GF-D8 (cell line): ENCODE measurements around the gene FOLR2.
"Not testable (repeated sequence)": the region's sequence is repeated elsewhere in the genome, so short reads cannot be mapped to it uniquely, and the experiment has no call there.

Experiments
- DNase-seq: peaks from one replicate; lab custom pipeline; 2025; lab: John Stamatoyannopoulos, UW

FOLR2 gene

DNA sequence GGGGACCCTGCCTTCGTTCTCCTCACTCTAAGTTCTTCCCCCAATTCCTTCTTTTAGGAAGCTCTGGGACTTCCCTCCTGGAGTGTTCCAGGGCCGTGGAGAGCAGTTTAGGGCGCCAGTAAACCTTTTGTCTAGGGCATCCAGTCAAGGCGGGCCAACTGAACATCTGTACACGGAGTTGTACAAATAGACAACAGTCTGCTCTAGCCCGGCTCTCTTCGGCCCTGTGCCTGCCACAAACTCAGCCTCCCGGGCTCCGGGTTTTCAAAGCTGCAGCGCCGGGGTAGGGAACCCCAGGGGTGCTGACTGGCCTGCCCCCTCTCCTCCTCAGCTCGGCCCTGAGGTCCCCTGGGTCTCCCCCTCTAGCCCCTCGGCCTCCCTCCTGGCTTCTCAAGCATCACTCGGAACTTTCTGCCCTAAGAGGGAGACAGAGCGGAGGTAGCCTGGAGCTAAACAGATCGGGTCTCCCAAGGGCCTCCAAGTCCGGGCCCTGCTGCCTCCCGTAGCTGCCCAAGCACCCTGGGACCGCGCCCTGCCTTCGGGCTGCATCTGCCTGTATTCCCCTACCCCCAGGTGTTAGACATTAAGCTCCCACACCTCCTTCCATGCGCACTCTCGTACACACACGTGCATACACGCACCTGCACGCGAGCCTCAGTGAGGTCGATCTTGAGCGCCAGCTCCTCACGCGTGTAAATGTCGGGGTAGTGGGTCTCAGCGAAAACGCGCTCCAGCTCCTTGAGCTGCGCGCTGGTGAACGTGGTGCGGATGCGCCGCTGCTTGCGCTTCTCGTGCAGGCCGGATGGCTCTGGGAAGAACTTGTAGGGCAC lies 24.1 kb downstream of the FOLR2 start:
- DNase-seq, result no peak

DNA sequence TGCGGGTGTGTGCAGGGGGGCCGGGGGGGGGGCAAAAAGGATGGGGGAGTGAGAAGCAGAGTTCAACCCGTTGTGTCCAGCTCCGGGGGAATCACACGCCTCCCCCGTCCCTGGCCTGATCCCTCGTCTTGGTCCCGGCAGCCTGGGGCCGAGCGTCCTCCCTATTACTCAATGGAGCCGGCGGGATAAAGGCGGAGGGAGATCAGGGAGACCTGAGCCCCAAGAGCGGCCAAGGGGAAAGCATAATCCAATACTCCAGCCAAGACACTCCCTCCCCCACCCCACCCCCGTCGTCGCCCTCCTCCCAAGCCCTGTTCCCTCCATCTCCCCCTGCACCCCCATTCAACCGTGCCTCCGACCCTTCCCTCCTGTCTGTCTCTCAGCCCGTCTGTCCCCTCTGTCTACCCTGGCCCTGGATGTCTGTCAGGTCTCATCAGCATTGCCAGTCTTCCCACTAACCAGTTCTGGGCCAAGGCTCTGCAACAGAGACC lies 24.7 kb downstream of the FOLR2 start:
- DNase-seq, result no peak

DNA sequence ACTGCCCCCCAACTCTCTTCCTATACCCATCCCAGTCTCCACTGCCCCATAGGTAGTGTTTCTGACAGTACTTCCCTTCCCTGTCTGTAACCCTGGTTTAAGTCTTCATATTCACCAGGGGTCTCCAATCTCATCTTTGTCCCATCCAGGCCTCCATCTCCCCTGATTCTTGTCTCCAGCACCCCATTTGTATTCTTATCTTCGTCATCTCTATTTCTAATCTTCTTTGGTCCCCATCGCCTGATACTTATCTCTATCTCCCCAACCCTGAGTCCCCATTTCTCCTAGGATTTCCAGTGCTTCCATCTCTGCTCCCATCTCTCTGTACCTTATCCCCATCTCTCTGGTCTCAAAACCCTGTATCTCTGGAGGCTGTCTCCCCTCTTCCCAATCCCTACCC lies 25.5 kb downstream of the FOLR2 start:
- no peak for DNase-seq

DNA sequence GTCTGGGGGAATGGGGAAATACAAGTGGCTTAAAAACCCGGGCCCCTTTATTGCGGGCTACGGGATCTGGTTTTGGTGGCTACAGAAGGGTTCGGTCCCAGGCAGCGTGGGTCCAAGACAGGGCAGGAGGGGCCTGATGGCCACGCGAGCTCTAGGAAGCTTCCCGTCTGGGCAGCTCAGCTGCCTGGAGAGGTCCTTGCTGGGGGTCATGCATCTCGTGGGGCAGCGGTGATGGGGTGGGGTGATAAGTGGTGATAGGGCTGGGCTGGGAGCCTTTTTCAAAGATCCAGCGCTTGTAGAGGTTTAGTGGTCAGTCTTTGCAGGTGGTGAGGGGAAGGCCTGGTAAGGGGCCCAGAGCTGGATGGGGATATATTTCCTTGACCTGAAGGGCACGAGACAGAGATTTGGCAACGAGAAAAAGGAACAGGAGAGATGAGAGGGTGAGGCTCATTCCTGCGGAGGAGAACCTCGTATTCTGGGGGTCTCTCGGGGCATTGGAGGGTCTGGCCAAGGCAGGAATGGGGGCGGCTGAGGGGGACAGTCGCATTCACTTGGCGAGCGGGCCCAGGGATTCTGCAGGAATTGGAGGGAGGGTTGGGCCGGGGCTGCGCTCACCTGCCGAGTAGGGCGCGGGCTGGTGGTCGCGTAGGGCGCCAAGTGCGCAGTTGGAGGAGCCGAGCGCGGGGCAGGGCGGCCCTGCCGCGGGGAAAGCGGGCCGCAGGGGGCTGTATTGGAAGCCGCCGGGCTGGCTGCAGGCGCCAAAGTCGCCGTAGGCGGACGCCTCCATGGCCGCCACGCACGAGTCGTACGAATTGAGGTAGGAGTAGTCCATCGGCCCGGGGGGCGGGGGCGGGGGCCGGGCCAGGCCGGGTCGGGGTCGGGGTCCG lies 26.8 kb downstream of the FOLR2 start:
- DNase-seq, result no peak

DNA sequence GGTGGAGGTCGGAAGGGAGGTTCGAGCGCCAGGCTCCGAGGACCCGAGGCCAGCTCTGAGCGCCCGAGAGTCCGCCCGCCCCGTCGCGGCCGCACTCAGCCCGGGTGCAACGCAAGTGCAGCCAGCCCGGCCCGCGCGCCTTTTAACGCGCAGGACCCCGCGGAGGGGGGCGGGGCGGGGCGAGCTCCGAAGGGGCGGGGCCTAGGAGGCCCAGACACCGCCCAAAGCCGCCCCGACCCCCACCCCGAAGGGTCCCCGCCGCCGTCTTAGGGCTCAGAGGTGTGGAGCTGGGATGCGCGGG lies 27.4 kb downstream of the FOLR2 start, which contains the start of gene PHOX2A:
Gene PHOX2A (minus strand): TSS at position 117 of the 301 bp plus-strand sequence. CDS start 172 bp downstream, outside the sequence.
- no peak for DNase-seq

DNA sequence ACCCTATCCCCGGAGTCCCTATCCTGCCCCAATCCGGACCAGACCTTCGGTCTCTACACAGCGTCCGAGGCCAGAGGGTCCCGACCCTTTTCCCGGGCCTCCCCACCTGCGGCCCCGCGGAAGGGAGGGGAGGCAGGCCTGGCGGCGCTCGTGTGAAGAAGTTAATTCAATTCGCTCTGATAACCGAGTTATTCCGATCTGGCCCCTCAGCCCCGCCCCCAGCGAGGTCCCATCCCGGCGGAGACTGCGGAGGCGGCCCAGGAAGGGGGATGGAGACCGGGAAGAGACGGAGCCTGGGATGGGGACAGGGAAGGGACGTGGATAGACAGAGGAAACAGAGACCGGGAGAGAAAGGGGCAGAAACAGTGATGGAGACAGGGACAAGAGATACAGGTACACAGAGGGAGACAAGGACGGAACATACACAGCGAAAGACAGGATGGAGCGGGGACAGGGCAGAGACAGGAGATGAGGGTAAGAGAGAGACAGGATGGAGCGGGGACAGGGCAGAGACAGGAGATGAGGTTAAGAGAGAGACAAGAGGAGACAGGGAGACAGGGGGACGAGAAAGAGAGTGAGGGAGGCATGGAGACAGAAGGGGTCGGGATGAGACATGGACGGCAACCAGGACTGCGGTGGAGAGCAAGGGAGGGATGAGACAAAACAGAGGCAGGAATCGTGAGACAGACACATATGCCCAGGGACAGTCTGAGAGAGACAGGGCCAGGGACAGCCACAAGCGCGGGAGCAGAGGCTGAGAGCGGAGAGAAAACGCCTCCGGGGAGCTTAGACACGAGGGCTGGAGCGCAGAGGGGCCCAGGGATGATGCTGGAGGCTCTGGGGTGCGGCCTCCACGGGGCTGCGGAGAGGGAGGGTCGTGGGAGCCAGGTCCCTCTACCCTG lies 28.0 kb downstream of the FOLR2 start:
- DNase-seq, result no peak

DNA sequence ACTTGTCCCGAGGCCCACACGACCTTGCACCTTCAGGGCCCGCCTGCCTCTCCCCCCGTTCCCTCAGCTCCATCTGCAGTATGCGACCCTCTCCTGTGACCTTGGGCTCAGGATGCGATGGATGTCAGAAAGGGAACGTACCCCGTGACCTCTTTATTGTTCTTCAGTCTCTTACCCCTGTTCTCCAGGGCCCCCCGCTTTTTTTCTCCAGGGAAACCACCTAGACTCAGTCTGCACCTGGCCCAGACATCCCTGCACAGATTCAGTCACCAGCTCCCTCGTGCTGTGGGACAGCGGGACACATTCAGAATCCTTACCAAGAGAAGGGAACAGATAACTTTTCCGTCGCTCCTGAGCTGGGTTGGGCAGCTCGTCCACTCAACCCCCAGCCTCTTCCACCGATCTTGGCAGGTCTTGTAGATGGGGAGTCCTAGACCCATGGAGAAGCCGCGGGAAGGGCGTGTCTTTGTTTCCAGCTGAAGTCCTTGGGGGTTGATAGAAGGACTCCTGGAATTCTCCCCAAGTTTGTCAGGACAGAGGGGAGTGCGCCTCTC lies 28.7 kb downstream of the FOLR2 start:
- no peak for DNase-seq

DNA sequence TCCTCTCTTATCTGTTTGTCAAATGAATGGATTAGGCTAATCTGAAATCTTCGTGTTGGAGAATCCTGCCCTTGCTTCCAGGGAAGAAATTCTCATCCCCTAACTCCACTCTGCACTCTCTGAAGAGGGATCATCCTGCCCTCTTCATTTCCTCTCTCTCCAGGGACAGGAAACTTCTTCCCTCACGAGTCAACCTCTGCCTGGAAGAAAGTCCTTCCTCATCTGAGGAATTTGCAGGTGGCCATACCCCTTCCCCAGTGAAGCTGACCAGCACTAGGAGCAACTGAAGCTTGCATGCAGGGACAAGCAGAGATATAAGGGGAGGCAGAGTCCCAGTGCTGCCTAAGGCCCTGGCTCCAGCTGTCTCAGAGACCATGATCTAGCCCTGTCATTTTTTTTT lies 31.0 kb downstream of the FOLR2 start:
- DNase-seq, result no peak

DNA sequence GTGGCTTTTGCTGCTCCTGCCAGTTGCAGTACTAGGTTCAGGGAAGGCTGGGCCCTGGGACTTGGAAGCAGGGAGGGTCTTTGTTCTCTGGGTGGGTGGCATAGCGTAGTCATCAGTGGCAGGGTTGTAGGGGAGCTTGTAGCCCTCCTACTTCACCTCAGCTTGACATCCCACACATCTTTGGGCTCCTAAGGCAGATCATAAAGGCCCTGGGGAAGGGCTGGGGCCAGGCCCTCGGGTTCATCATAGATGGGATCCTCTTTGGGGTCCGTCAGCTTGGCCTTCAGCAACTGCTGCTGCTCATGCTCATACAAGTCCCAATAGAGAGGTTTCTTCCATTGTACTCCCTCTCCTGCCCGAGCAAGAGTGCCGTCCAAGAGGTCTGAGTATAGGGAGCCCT lies 33.4 kb downstream of the FOLR2 start:
- no peak for DNase-seq

DNA sequence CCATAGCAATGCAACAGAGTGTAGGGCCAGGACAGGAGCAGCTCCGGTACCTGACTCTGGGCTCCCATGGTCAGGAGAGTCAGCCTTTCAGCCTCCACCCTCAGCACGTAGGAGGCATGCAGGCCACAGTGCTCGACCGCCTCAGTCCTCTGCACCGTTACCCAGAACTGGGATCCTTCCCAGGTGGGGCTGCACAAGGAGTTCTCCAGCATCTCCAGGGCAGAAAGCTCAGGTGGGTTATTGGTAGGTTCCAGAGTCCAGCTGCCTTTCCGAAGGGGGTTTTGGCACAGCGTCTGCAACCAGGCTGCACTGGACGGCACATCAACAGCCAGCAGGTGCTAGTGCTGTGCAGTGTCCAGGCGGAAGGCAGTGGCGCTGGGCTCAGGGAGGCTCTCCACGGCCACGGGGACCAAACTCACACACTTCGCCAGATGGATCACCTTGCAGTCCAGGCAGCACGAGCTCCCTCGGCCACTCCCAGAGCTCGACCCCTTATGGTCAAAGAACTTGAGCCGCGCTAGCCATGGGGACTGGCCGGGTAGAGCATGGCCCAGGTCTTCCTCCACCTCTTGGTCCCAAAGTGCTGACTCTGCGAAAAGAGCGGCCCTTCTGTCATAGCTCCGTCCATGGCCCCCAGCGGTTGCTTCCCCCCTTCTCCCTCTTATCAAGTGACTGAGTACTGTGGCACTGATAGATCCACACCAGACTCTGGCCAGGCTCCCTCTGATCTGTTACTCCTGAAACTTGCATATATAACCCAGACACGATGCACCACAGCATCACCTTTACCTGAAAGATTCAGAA lies 34.3 kb downstream of the FOLR2 start:
- DNase-seq, result no peak

DNA sequence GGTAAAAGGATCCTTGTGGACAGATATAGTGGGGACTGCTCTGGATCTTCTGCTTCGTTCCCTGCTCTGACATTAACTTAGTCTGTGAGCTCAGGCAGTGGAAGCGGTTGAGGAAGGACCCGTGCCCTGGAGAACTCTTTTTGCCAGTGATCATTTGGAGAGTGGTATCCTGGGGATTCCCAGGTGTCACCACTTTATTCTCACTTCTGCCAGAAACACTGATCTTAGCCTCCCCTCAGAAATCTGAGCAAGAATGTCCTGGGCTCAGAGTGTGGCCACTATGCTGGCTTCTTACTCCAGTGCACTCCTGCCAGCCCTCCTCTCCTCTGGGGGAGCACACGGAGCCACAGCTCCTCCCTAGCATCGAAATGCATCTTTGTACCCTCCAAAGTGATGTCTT lies 35.0 kb downstream of the FOLR2 start:
- no peak for DNase-seq

DNA sequence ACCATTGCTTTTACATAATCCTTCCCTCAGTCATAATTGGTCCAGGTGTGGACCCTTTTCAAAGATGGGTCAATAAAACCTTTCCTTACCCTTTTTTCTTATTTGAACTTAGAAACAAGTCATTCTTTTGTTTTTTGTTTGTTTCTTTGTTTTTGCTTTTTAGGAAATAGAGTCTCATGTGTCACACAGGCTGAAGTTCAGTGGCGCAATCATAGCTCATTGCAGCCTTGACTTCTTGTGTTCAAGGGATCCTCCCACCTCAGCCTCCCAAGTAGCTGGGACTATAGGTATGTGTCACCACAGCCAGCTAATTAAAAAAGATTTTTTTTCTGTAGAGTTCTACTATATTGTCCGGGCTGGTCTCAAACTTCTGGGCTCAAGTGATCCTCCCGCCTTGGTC lies 36.8 kb downstream of the FOLR2 start:
- no peak for DNase-seq

DNA sequence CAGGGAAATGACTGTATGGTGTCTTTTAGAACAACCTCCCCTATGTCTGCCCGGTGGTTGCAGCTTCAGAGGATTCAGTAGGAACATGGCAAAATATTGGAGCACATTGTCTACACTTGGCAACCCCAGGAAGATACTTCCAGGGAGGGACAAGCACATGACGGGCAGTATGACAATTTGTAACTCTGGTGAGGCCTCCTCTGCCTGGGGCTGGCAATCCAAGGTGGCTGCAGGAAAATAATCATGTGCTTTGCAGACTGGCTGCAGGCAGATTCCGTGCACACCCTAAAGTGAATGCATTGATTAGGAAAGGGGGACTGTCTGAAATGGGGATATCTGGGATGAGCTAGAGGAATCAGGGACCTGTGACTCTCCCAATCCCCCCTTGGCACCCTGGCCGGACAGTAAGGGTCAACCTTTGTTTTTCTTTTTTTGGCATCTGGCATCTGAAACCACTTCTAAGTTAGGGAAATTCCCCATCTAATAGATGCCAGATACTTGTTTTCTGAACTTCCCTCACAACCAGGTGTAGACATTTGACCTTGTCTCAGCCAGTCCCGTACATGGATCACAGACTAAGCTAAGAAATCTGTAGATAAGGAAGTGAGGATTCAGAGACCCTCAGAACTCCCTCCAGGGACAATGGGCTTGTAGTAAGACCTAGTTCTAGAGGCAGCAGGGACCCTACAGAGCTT lies 37.9 kb downstream of the FOLR2 start:
- no peak for DNase-seq

DNA sequence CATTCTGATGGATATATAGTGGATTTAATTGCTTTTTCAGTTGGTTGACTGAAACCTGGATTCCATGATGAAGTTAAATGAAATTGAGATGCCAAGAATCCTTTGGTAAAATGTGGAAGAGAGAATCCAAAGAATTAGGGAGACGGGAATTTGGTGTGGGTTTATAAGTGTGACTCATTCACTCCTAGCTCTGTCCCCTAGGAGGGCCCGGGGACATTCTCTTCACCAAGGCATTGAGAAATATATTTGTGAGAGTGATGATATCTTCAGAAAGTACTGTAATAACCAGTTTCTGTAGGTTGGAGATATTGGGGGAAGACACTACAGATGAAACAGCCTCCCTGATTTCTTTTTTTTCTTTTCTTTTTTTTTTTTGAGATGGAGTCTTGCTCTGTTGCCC lies 41.0 kb downstream of the FOLR2 start:
- DNase-seq, result no peak

DNA sequence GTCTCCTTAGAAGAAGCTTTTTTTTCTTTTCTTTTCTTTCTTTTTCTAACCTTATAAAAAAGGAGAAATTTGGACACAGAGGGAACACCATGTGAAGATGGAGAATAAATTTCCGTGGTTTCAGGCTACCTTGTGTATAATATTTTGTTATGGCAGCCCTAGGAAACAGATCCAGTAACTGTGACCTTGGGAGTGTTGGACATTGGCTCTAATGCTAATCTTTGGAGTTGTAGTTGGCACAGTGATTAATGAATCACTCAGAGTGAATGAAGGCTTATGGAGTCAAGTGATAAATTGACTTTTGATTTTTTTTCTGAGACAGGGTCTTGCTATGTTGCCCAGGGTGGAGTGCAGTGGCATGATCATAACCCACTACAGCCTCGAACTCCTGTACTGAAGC lies 42.9 kb downstream of the FOLR2 start:
- DNase-seq, result no peak

DNA sequence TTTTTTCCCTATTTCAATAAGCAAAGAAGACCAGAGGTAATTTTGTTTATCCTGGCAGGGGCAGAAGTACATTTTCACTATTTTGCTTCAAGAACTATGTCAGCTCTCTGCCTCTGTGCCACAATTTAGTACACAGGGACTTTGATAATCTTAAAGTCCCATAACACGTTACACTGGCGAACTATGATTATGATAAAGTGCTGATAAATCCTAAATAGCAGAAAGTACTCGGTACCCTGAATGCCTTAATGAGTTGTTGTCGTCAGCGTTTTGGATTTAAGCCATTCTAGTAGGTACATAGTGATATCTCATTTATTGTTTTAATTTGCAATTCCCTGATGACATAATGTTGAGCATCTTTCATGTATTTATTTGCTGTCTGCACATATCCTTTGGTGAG lies 44.0 kb downstream of the FOLR2 start:
- no peak for DNase-seq

DNA sequence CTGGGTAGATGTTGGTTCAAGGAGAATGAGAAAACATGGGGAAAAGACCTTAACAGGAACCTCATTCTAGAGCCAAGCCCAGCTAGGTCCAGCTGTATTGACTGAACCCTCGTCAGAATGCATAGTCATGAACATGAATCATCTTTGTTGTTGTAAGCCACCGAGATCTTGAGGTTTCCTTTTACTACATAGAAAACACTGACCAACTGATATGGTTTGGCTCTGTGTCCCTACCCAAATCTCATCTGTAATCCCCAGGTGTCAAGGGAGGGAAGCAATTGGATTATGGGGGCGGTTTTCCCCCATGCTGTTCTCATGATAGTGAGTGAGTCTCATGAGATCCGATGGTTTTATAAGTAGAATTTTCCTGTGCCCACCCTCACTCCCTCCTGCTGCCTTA lies 46.8 kb downstream of the FOLR2 start:
- DNase-seq, result no peak

DNA sequence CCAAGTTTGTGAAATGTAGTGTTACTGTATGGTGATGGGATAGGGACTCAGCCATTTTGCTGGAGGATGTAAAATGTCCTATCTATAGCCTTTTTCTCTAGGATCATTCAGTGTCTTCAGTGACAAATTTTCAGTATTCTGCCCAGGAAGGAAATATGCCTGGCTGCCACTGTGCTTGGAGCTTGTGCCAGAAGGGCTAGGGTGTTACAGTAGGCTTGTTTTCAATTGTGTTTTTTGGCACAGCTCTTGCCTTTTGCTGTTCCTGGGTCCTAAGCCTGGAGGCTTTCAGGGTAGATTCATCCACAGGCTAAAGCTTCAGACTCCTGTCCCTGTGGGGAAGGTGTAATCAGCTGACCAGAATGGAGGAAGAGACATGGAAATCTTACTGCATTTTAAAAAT lies 49.4 kb downstream of the FOLR2 start:
- DNase-seq, result no peak

DNA sequence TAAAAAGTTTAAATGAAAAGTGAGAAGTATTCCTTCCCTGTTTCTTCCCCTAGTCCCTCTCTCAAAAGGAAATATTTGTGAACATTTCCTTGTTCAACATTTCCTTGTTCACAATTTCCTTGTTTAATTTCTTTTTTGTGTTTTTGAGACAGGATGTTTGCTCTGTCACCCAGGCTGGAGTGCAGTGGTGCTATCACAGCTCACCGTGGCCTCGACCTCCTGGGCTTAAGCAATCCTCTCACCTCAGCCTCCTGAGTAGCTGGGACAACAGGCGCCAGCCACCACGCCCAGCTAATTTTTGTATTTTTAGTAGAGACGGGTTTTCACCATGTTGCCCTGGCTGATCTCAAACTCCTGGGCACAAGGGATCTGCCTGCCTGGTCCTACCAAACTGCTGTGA lies 50.4 kb downstream of the FOLR2 start:
- not testable (repeated sequence) for DNase-seq

DNA sequence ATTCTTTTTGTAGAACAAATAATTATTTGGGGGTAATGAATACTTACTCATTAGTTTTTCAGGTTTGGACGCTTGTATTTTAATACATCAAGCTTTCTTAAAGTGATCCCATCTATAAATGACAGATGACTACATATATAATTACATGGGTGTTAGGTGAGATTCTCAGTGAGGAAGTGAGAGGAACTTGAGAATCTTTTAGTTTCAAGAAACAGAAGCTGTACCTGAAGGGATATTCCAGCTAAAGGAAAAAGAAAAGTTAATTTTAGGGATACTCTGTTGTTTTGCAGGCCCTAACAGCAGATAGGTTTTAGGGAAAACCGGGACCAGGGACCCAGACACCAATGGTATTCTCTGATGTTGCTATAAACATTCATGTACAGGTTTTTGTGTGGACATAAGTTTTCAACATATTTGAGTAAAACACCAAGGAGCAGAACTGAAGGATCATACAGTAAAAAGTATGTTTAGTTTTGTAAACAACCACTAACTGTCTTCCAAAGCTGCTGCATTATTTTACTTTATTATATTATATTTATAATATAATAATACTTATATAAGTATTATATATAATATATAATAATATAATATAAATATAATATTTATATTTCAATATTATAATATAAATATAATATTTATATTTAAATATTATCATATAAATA lies 51.5 kb downstream of the FOLR2 start:
- no peak for DNase-seq
